ENCODE data around the gene SELENOT.

SELENOT gene

DNA sequence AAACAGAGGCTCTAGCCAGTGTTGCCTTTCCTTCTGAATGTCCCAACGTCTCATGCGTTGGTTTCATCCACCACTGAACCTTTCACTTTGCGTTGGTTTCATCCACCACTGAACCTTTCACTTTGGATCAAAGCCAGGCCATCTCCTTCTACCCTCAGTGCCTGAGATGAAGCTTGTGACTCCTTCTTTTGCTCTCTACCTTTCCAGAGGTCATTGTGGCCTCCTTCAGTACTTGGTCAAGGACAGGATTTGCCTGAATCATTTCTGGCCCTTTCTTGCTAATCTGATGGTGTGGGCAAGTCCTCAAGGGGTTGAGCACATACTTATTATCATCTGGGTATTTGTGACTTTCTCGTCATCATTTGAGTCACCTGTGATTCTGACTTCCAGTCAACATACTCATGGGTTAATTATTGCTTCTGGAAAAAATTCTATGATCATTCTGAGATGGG, 50.0 kb downstream of the SELENOT start:
- DNase-seq (ENCODE audit: insufficient read length, low spot score) = no peak
- no peak for FAIRE-seq

DNA sequence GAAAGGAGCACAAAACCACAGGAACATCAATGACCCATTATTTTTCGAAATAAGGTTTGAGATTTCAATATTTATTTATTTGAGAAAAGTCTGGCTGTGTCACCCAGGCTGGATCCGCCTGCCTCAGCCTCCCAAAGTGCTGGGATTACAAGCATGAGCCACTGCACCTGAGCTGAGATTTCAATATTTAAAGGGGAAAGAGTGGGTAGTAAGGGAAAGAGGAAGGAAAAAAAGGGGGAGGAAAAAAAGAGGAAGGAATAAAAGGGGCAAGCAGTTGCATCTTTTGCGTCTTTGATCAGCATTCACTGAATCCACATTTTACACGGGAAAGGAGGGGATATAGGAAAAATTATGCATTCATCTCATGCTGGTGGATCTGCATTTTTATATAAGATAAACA, 53.2 kb downstream of the SELENOT start:
- FAIRE-seq (no peak), DNase-seq (ENCODE audit: insufficient read length, low spot score) (no peak)

GRCh38 chr3:150662410-150663200, 59.5 kb downstream of the SELENOT start:
- no peak for FAIRE-seq
- no peak for DNase-seq (ENCODE audit: insufficient read length, low spot score)

GRCh38 chr3:150663461-150663860, 60.3 kb downstream of the SELENOT start:
- FAIRE-seq (no peak), DNase-seq (ENCODE audit: insufficient read length, low spot score) (no peak)

GRCh38 chr3:150666167-150666566, 63.0 kb downstream of the SELENOT start:
- DNase-seq (ENCODE audit: insufficient read length, low spot score) = no peak
- FAIRE-seq = no peak

DNA sequence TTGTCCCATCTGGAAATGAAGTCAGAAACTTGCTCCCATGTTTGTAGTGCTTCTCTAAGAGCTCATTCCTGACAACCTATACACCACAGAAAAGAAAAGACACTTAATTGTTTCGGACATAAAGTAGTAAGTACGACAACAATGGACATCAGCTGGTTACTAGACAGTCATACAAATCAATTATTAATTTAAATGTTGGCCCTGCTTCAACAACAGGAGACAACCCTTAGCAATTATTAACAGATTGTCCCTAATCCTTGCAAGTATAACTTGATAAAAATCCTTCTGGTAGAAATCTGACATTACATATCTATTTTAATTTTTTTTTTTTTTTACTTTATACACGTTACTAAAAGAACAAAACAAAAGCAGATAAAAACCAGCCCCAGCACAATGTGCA, 70.8 kb downstream of the SELENOT start:
- no peak for FAIRE-seq
- no peak for DNase-seq (ENCODE audit: insufficient read length, low spot score)

DNA sequence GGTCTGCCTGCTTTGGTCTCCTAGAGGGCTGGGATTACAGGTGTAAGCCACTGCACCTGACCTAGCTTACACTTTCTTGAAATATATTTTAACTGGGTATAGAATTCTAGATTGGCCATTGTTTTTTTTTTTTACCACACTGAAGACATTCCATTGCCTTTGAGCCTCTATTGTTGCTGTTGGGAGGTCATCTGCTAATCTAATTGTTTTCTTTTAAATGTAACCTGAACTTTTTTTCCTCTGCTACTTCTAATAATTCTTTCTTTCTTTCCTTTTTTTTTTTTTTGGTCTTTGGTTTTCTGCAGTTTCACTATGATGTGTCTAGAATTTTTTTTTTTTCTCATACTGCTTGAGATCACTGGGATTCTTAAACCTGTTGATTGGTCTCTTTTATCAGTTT, 72.5 kb downstream of the SELENOT start:
- no peak for DNase-seq (ENCODE audit: insufficient read length, low spot score)
- no peak for FAIRE-seq
